ENCODE results near the gene EPHA6. TPM values are rescaled to one million over a fixed set of nuclear protein-coding genes. Genes with fewer than 3 reads are reported as not detected.
"Not testable (repeated sequence)": the region's sequence is repeated elsewhere in the genome, so short reads cannot be mapped to it uniquely, and the experiment has no call there.

Gene EPHA6
- total RNA-seq, 4 donors from 2014 or later, result 2.1 to 7.0 (median 5.8) TPM

- no peaks in the 10 kb centered on the region for H3K27me3 ChIP-seq
- no peak for DNase-seq
Observed at GRCh38 chr3:97257942-97258697, 443.7 kb downstream of the EPHA6 start.

GRCh38 chr3:97259263-97259662 lies 444.9 kb downstream of the EPHA6 start:
- H3K9me3 ChIP-seq, result no peaks in the 10 kb centered on the region
- no peak for DNase-seq
- H3K27me3 ChIP-seq, result no peaks in the 10 kb centered on the region
- no peaks in the 10 kb centered on the region for H3K4me1 ChIP-seq
- H3K27ac ChIP-seq, result no peak overlapping the region
- TF ChIP-seq CTCF (IDR thresholded peaks at IDR 0.05) (no peak), POLR2A (IDR thresholded peaks at IDR 0.05) (no peak)
- no peaks in the 10 kb centered on the region for H3K36me3 ChIP-seq
- 81 to 85% methylated on average over 1 of the region's 1 CpG for WGBS, 2 donors
- H3K4me3 ChIP-seq (replicated peaks in 1 of 3), result no peak overlapping the region
- intact Hi-C loops (cut with DNase I), result no loop called here

More at GRCh38 chr3:97257942-97258697, 443.7 kb downstream of the EPHA6 start:
- intact Hi-C loops (cut with DNase I), result no loop called here
- H3K4me1 ChIP-seq, result no peaks in the 10 kb centered on the region
- no peaks in the 10 kb centered on the region for H3K36me3 ChIP-seq
- no peak overlapping the region for H3K27ac ChIP-seq
- H3K9me3 ChIP-seq, result no peaks in the 10 kb centered on the region
- WGBS, 2 donors, result 88 to 91% methylated on average over 1 of the region's 1 CpG
- TF ChIP-seq CTCF (IDR thresholded peaks at IDR 0.05) (no peak), POLR2A (IDR thresholded peaks at IDR 0.05) (no peak)
- H3K4me3 ChIP-seq (replicated peaks in 1 of 3), result no peak overlapping the region

DNA sequence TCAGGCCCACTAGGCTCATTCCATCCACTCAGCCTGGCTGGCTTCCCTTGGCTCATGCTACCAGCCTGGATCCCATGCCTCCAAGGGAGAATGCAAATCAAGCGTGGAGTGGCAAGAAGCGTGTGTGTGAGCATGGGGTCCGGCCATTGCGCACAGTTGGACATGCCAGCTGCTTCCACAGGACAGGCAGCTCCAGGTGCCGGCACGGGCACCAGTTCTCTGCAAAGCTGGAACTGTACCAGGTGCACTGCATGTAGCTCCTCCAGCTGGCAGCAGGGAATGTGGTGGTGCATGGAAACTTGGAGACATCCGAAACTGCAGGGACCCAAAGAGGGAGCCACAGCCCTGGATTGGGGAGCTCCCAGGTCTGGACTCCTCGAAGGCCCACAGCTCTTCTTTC lies 449.8 kb downstream of the EPHA6 start:
- no peaks in the 10 kb centered on the region for H3K36me3 ChIP-seq
- TF ChIP-seq POLR2A (IDR thresholded peaks at IDR 0.05) (no peak), CTCF (IDR thresholded peaks at IDR 0.05) (no peak)
- no peaks in the 10 kb centered on the region for H3K27me3 ChIP-seq
- no peaks in the 10 kb centered on the region for H3K4me1 ChIP-seq
- no peak overlapping the region for H3K27ac ChIP-seq
- WGBS, 2 donors, result 93 to 96% methylated on average over 8 of the region's 8 CpGs
- no peak for DNase-seq
- intact Hi-C loops (cut with DNase I), result no loop called here
- H3K9me3 ChIP-seq, result no peaks in the 10 kb centered on the region
- no peak overlapping the region for H3K4me3 ChIP-seq (replicated peaks in 1 of 3)

DNA sequence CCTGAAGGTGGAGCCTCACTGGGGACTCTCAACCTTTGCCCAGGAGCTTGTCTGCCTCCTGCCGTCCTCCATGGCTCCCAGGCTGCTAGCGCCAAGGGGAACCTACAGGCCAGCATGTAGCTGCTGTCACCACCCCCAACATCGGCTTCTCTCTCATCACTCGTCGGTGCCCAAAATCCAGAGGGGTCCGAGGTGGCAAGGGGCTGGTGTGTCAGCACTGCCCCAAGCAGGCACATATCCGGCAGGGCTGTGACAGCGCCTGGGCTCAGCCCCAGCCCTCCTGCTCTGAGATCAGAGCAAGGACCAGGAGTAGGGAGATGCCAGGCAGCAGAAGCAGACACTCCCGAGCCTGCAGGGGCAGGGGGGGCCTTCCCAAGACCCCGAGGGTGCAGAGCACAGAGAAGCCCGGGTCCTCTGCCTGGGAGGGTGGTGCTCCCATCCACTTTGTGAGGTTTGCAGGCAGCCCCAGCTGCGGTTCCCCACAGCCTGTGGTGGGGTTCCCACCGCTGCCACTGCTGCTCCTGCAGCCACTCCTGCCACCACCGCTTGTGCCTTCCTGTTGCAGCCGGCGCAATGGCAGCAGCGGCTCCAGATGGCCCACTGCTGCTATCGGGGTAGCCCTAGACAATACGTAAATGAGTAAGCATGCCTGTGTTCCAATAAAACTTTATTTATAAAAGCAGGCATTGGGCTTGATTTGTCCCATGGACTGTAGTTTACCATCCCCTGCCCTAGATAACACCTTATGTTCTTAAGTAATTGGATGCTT lies 451.0 kb downstream of the EPHA6 start:
- intact Hi-C loops (cut with DNase I), result no loop called here
- no peak overlapping the region for H3K27ac ChIP-seq
- TF ChIP-seq POLR2A (IDR thresholded peaks at IDR 0.05), result no peak
- no peak for TF ChIP-seq CTCF (IDR thresholded peaks at IDR 0.05)
- no peaks in the 10 kb centered on the region for H3K4me1 ChIP-seq
- WGBS, 2 donors, result 93 to 98% methylated on average over 12 to 14 of the region's 19 CpGs
- DNase-seq, result no peak
- H3K9me3 ChIP-seq, result no peaks in the 10 kb centered on the region
- no peaks in the 10 kb centered on the region for H3K27me3 ChIP-seq
- H3K36me3 ChIP-seq, result no peaks in the 10 kb centered on the region
- no peak overlapping the region for H3K4me3 ChIP-seq (replicated peaks in 1 of 3)

- H3K36me3 ChIP-seq, result no peaks in the 10 kb centered on the region
Observed at GRCh38 chr3:97269202-97269601, 454.8 kb downstream of the EPHA6 start.

GRCh38 chr3:97276879-97277550 lies 462.6 kb downstream of the EPHA6 start:
- H3K36me3 ChIP-seq; H3K27ac ChIP-seq; intact Hi-C loops (cut with DNase I); H3K4me1 ChIP-seq; H3K27me3 ChIP-seq; H3K4me3 ChIP-seq (replicated peaks in 1 of 3); DNase-seq; H3K9me3 ChIP-seq: not testable (repeated sequence)
- WGBS, 2 donors, result 85 to 86% methylated on average over 15 of the region's 15 CpGs

More at GRCh38 chr3:97269202-97269601, 454.8 kb downstream of the EPHA6 start:
- no peaks in the 10 kb centered on the region for H3K9me3 ChIP-seq
- H3K4me3 ChIP-seq (replicated peaks in 1 of 3), result no peak overlapping the region
- intact Hi-C loops (cut with DNase I), result no loop called here
- TF ChIP-seq POLR2A (IDR thresholded peaks at IDR 0.05) (no peak), CTCF (IDR thresholded peaks at IDR 0.05) (no peak)
- DNase-seq, result no peak
- H3K27me3 ChIP-seq, result no peaks in the 10 kb centered on the region
- WGBS, 2 donors, result 43 to 47% methylated on average over 2 of the region's 2 CpGs
- no peaks in the 10 kb centered on the region for H3K4me1 ChIP-seq
- H3K27ac ChIP-seq, result no peak overlapping the region
